ENCODE results near the gene ALDOB. TPM values are rescaled to one million over a fixed set of nuclear protein-coding genes. Genes with fewer than 3 reads are reported as not detected.

The ALDOB gene
- total RNA-seq, 1 experiment from 2014 or later = not detected

GRCh38 chr9:101380295-101380694 lies 55.3 kb downstream of the ALDOB start:
- Histone ChIP-seq H3K9me2 (replicated peaks; ENCODE audit: low read length) (no peaks in the 10 kb centered on the region), H3K36me3 (ENCODE audit: low read depth, low read length) (no peaks in the 10 kb centered on the region), H3K4me3 (ENCODE audit: low read length) (no peak overlapping the region), H3F3A (ENCODE audit: low read length, unreplicated experiment) (no peaks in the 10 kb centered on the region), H3K4me1 (ENCODE audit: insufficient read depth, low read length) (no peaks in the 10 kb centered on the region), H3K9me3 (ENCODE audit: low read length) (no peaks in the 10 kb centered on the region), H4K20me1 (ENCODE audit: low read length) (no peaks in the 10 kb centered on the region), H3K27ac (ENCODE audit: low read length) (no peak overlapping the region), H3K79me2 (ENCODE audit: low read length) (no peaks in the 10 kb centered on the region), H3K9ac (ENCODE audit: low read length) (no peak overlapping the region), H3K27me3 (ENCODE audit: low read length) (no peaks in the 10 kb centered on the region), H2AFZ (ENCODE audit: low read length) (no peak overlapping the region), H3K4me2 (ENCODE audit: low read length) (no peak overlapping the region)
- no peak for ATAC-seq
- DNase-seq = no peak
- ChIA-PET CTCF (no interaction called here), POLR2A (ENCODE audit: unreplicated experiment) (no interaction called here)
- intact Hi-C loops (cut with micrococcal nuclease) = no loop called here
- BruUV-seq (replicated peaks) = no TSS peak
- TF ChIP-seq EZH2phosphoT487 (IDR thresholded peaks at IDR 0.05; ENCODE audit: borderline replicate concordance, low read length) = no peak
- no peak for TF ChIP-seq EZH2 (IDR thresholded peaks at IDR 0.05; ENCODE audit: low read length, unreplicated experiment)
- no peak for TF ChIP-seq CTCF (conservative IDR thresholded peaks at IDR 0.05; ENCODE audit: low read depth, low read length)

GRCh38 chr9:101376111-101376848 lies 59.3 kb downstream of the ALDOB start:
- Histone ChIP-seq H3K4me2 (ENCODE audit: low read length) (no peak overlapping the region), H3K9me3 (ENCODE audit: low read length) (no peaks in the 10 kb centered on the region), H3K9me2 (replicated peaks; ENCODE audit: low read length) (no peaks in the 10 kb centered on the region), H3K36me3 (ENCODE audit: low read depth, low read length) (no peaks in the 10 kb centered on the region), H3K4me1 (ENCODE audit: insufficient read depth, low read length) (no peaks in the 10 kb centered on the region), H2AFZ (ENCODE audit: low read length) (no peak overlapping the region), H3K27ac (ENCODE audit: low read length) (no peak overlapping the region), H3K27me3 (ENCODE audit: low read length) (no peaks in the 10 kb centered on the region), H3F3A (ENCODE audit: low read length, unreplicated experiment) (no peaks in the 10 kb centered on the region), H3K4me3 (ENCODE audit: low read length) (no peak overlapping the region), H3K79me2 (ENCODE audit: low read length) (no peaks in the 10 kb centered on the region), H3K9ac (ENCODE audit: low read length) (no peak overlapping the region), H4K20me1 (ENCODE audit: low read length) (no peaks in the 10 kb centered on the region)
- no peak for ATAC-seq
- CTCF ChIA-PET = no interaction called here
- intact Hi-C loops (cut with micrococcal nuclease) = no loop called here
- POLR2A ChIA-PET (ENCODE audit: unreplicated experiment) = no interaction called here
- TF ChIP-seq EZH2 (IDR thresholded peaks at IDR 0.05; ENCODE audit: low read length, unreplicated experiment) (no peak), EZH2phosphoT487 (IDR thresholded peaks at IDR 0.05; ENCODE audit: borderline replicate concordance, low read length) (no peak), CTCF (conservative IDR thresholded peaks at IDR 0.05; ENCODE audit: low read depth, low read length) (no peak)
- BruUV-seq (replicated peaks) = no TSS peak
- DNase-seq = no peak

- no peaks in the 10 kb centered on the region for H3F3A ChIP-seq (ENCODE audit: low read length, unreplicated experiment)
- POLR2A ChIA-PET (ENCODE audit: unreplicated experiment) = no interaction called here
- no peaks in the 10 kb centered on the region for H3K36me3 ChIP-seq (ENCODE audit: low read depth, low read length)
- no peak for DNase-seq
- intact Hi-C loops (cut with micrococcal nuclease) = no loop called here
- no peak overlapping the region for H3K9ac ChIP-seq (ENCODE audit: low read length)
- BruUV-seq (replicated peaks) = no TSS peak
- H3K4me3 ChIP-seq (ENCODE audit: low read length) = no peak overlapping the region
- no peaks in the 10 kb centered on the region for H3K9me2 ChIP-seq (replicated peaks; ENCODE audit: low read length)
- no peaks in the 10 kb centered on the region for H3K4me1 ChIP-seq (ENCODE audit: insufficient read depth, low read length)
- H3K79me2 ChIP-seq (ENCODE audit: low read length) = no peaks in the 10 kb centered on the region
- CTCF ChIA-PET = no interaction called here
- no peak overlapping the region for H3K4me2 ChIP-seq (ENCODE audit: low read length)
- H3K27ac ChIP-seq (ENCODE audit: low read length) = no peak overlapping the region
- ATAC-seq = no peak
- no peaks in the 10 kb centered on the region for H3K27me3 ChIP-seq (ENCODE audit: low read length)
- H3K9me3 ChIP-seq (ENCODE audit: low read length) = no peaks in the 10 kb centered on the region
- no peaks in the 10 kb centered on the region for H4K20me1 ChIP-seq (ENCODE audit: low read length)
- TF ChIP-seq CTCF (conservative IDR thresholded peaks at IDR 0.05; ENCODE audit: low read depth, low read length) (no peak), EZH2 (IDR thresholded peaks at IDR 0.05; ENCODE audit: low read length, unreplicated experiment) (no peak), EZH2phosphoT487 (IDR thresholded peaks at IDR 0.05; ENCODE audit: borderline replicate concordance, low read length) (no peak)
- H2AFZ ChIP-seq (ENCODE audit: low read length) = no peak overlapping the region
These were observed 60.0 kb downstream of the ALDOB start for GRCh38 chr9:101375546-101375945.

All from PC-3 (cell line).